ENCODE results near the gene TBC1D22A. TPM values are rescaled to one million over a fixed set of nuclear protein-coding genes. Genes with fewer than 3 reads are reported as not detected.

TBC1D22A gene
- total RNA-seq, 4 donors from 2014 or later: 31.2 to 111 (median 41.8) TPM

GRCh38 chr22:47151490-47151889, 389.0 kb downstream of the TBC1D22A start:
- Histone ChIP-seq H3K27ac (no peak overlapping the region), H3K36me3 (no peaks in the 10 kb centered on the region), H3K27me3 (no peaks in the 10 kb centered on the region), H3K4me3 (no peak overlapping the region), H3K9me3 (no peaks in the 10 kb centered on the region), H3K4me1 (no peaks in the 10 kb centered on the region)
- intact Hi-C loops (cut with DNase I; ENCODE audit: low total_unique reads) (no loop called here), in situ Hi-C loops (cut with MboI; ENCODE audit: low pct_ligation_motif_present in 1 of 4, low pct_unique_long_range_greater_than_20kb in 1 of 4, low sequenced_read_pairs in 3 of 4) (no loop called here)
- no peak for TF ChIP-seq EP300 (IDR thresholded peaks at IDR 0.05; ENCODE audit: low read depth)
- no peak for TF ChIP-seq POLR2A (IDR thresholded peaks at IDR 0.05)
- TF ChIP-seq POLR2AphosphoS5 (IDR thresholded peaks at IDR 0.05): no peak
- TF ChIP-seq CTCF (IDR thresholded peaks at IDR 0.05): no peak
- 94% methylated on average over 10 of the region's 10 CpGs; no CpG with 5 or more reads in 1 of the 2 donors for WGBS, 2 donors (ENCODE audit: low coverage in 1 of 2)
- DNase-seq: no peak

GRCh38 chr22:47152236-47152635, 389.8 kb downstream of the TBC1D22A start:
- H3K9me3 ChIP-seq: no peaks in the 10 kb centered on the region
- no peaks in the 10 kb centered on the region for H3K4me1 ChIP-seq
- no peak overlapping the region for H3K27ac ChIP-seq
- in situ Hi-C loops (cut with MboI; ENCODE audit: low pct_ligation_motif_present in 1 of 4, low pct_unique_long_range_greater_than_20kb in 1 of 4, low sequenced_read_pairs in 3 of 4): no loop called here
- H3K36me3 ChIP-seq: no peaks in the 10 kb centered on the region
- no peaks in the 10 kb centered on the region for H3K27me3 ChIP-seq
- DNase-seq: no peak
- 85 to 95% methylated on average over 4 to 17 of the region's 17 CpGs for WGBS, 2 donors (ENCODE audit: low coverage in 1 of 2)
- no peak for TF ChIP-seq POLR2AphosphoS5 (IDR thresholded peaks at IDR 0.05)
- intact Hi-C loops (cut with DNase I; ENCODE audit: low total_unique reads): no loop called here
- H3K4me3 ChIP-seq: no peak overlapping the region

GRCh38 chr22:47152938-47153337, 390.5 kb downstream of the TBC1D22A start:
- Histone ChIP-seq H3K4me3 (no peak overlapping the region), H3K27ac (no peak overlapping the region), H3K9me3 (no peaks in the 10 kb centered on the region), H3K27me3 (no peaks in the 10 kb centered on the region), H3K4me1 (no peaks in the 10 kb centered on the region), H3K36me3 (no peaks in the 10 kb centered on the region)
- 59 to 100% methylated on average over 1 to 6 of the region's 6 CpGs for WGBS, 2 donors (ENCODE audit: low coverage in 1 of 2)
- in situ Hi-C loops (cut with MboI; ENCODE audit: low pct_ligation_motif_present in 1 of 4, low pct_unique_long_range_greater_than_20kb in 1 of 4, low sequenced_read_pairs in 3 of 4) (no loop called here), intact Hi-C loops (cut with DNase I; ENCODE audit: low total_unique reads) (no loop called here)
- TF ChIP-seq EP300 (IDR thresholded peaks at IDR 0.05; ENCODE audit: low read depth) (no peak), POLR2A (IDR thresholded peaks at IDR 0.05) (no peak), CTCF (IDR thresholded peaks at IDR 0.05) (no peak), POLR2AphosphoS5 (IDR thresholded peaks at IDR 0.05) (no peak)
- DNase-seq: no peak

GRCh38 chr22:47153854-47154525, 391.5 kb downstream of the TBC1D22A start:
- no peak overlapping the region for H3K4me3 ChIP-seq
- H3K4me1 ChIP-seq: no peaks in the 10 kb centered on the region
- no peak for DNase-seq
- no peak for TF ChIP-seq POLR2A (IDR thresholded peaks at IDR 0.05)
- no peak for TF ChIP-seq POLR2AphosphoS5 (IDR thresholded peaks at IDR 0.05)
- TF ChIP-seq EP300 (IDR thresholded peaks at IDR 0.05; ENCODE audit: low read depth): no peak
- TF ChIP-seq CTCF (IDR thresholded peaks at IDR 0.05): no peak
- in situ Hi-C loops (cut with MboI; ENCODE audit: low pct_ligation_motif_present in 1 of 4, low pct_unique_long_range_greater_than_20kb in 1 of 4, low sequenced_read_pairs in 3 of 4): no loop called here
- intact Hi-C loops (cut with DNase I; ENCODE audit: low total_unique reads): no loop called here
- WGBS, 2 donors (ENCODE audit: low coverage in 1 of 2): 81 to 82% methylated on average over 7 to 23 of the region's 23 CpGs
- no peak overlapping the region for H3K27ac ChIP-seq
- no peaks in the 10 kb centered on the region for H3K9me3 ChIP-seq
- H3K27me3 ChIP-seq: no peaks in the 10 kb centered on the region
- no peaks in the 10 kb centered on the region for H3K36me3 ChIP-seq

- 54% methylated on average over 19 of the region's 19 CpGs; no CpG with 5 or more reads in 1 of the 2 donors for whole genome bisulfite sequencing, 2 donors (ENCODE audit: low coverage in 1 of 2)
- Histone ChIP-seq H3K27ac (no peak overlapping the region), H3K27me3 (no peaks in the 10 kb centered on the region), H3K4me1 (no peaks in the 10 kb centered on the region), H3K4me3 (no peak overlapping the region), H3K36me3 (no peaks in the 10 kb centered on the region), H3K9me3 (no peaks in the 10 kb centered on the region)
- intact Hi-C loops (cut with DNase I; ENCODE audit: low total_unique reads) (no loop called here), in situ Hi-C loops (cut with MboI; ENCODE audit: low pct_ligation_motif_present in 1 of 4, low pct_unique_long_range_greater_than_20kb in 1 of 4, low sequenced_read_pairs in 3 of 4) (no loop called here)
- no peak for TF ChIP-seq POLR2AphosphoS5 (IDR thresholded peaks at IDR 0.05)
- no peak for TF ChIP-seq EP300 (IDR thresholded peaks at IDR 0.05; ENCODE audit: low read depth)
- TF ChIP-seq POLR2A (IDR thresholded peaks at IDR 0.05): no peak
- no peak for TF ChIP-seq CTCF (IDR thresholded peaks at IDR 0.05)
- DNase-seq: no peak
Measured at GRCh38 chr22:47154621-47155081, 392.2 kb downstream of the TBC1D22A start.

Measured in transverse colon (tissue), 4 donors.